GM23338 (cell line): ENCODE data around the gene AGAP1. TPM values are rescaled to one million over a fixed set of nuclear protein-coding genes. Genes with fewer than 3 reads are reported as not detected.
A peak's percentile ranks its signal among the peaks of the same experiment; 100 is the strongest.

Source experiments
- ATAC-seq: fragments of 200-7000 bp; cut with Tn5 transposase; 3 replicates; pipeline ENCODE4 v1.9.1; 2020
- DNase-seq: peaks from one replicate; pipeline ENCODE4 v3.0.0-alpha.2; 2015; ENCODE audit warnings: low spot score
- H2AFZ ChIP-seq: fragments of 200-600 bp; sonication (generic); 2 replicates; pipeline ENCODE4 v1.8.0; 2016; ENCODE audit warnings: antibody characterized with exemption, mild to moderate bottlenecking, moderate library complexity
- H3F3A ChIP-seq: fragments of 200-600 bp; sonication (generic); replicated peaks from 2 replicates; pipeline ENCODE4 v1.8.0; 2017; ENCODE audit warnings: antibody characterized with exemption, mixed run types, low read depth
- H3K27ac ChIP-seq: fragments of 200-600 bp; sonication (generic); 2 replicates; pipeline ENCODE4 v1.6.1; 2016; ENCODE audit warnings: low read depth
- H3K27me3 ChIP-seq: fragments of 200-600 bp; sonication (generic); 2 replicates; pipeline ENCODE4 v1.8.0; 2016; ENCODE audit warnings: mild to moderate bottlenecking, mixed run types, moderate library complexity; ENCODE audit not compliant: insufficient read depth
- H3K36me3 ChIP-seq: fragments of 200-600 bp; sonication (generic); 2 replicates; pipeline ENCODE4 v1.8.0; 2016; ENCODE audit warnings: mild to moderate bottlenecking; ENCODE audit not compliant: insufficient read depth
- H3K4me1 ChIP-seq: fragments of 200-600 bp; sonication (generic); 2 replicates; pipeline ENCODE4 v1.8.0; 2016; ENCODE audit warnings: mild to moderate bottlenecking, moderate library complexity; ENCODE audit not compliant: insufficient read depth
- H3K4me2 ChIP-seq: fragments of 200-600 bp; sonication (generic); 2 replicates; pipeline ENCODE4 v1.7.1; 2017; ENCODE audit warnings: mixed run types
- H3K4me3 ChIP-seq: fragments of 200-600 bp; sonication (generic); 2 replicates; pipeline ENCODE4 v1.6.1; 2016; ENCODE audit warnings: mixed run types
- H3K79me2 ChIP-seq: fragments of 200-600 bp; sonication (generic); replicated peaks from 2 replicates; pipeline ENCODE4 v1.8.0; 2017; ENCODE audit warnings: mild to moderate bottlenecking; ENCODE audit not compliant: insufficient read depth
- H3K9me2 ChIP-seq: fragments of 200-600 bp; sonication (generic); 2 replicates; pipeline ENCODE4 v1.8.0; 2017; ENCODE audit not compliant: insufficient read depth
- H4K20me1 ChIP-seq: fragments of 200-600 bp; sonication (generic); replicated peaks from 2 replicates; pipeline ENCODE4 v1.8.0; 2017; ENCODE audit warnings: mild to moderate bottlenecking; ENCODE audit not compliant: insufficient read depth
- H3K27ac Mint-ChIP-seq: 2 replicates; pipeline ENCODE4 v1.8.0; 2020; ENCODE audit warnings: inconsistent platforms, mild to moderate bottlenecking, moderate library complexity, mixed read lengths
- H3K27me3 Mint-ChIP-seq: 3 replicates; pipeline ENCODE4 v1.8.0; 2022; ENCODE audit warnings: low read depth, mild to moderate bottlenecking, moderate library complexity, mixed read lengths, inconsistent platforms; ENCODE audit not compliant: insufficient read depth, poor library complexity
- H3K36me3 Mint-ChIP-seq: 3 replicates; pipeline ENCODE4 v1.8.0; 2021; ENCODE audit warnings: low read depth, mild to moderate bottlenecking, inconsistent platforms, moderate library complexity, mixed read lengths
- H3K4me1 Mint-ChIP-seq: 3 replicates; pipeline ENCODE4 v1.8.0; 2020; ENCODE audit warnings: mild to moderate bottlenecking, inconsistent platforms, mixed read lengths
- H3K4me3 Mint-ChIP-seq: 3 replicates; pipeline ENCODE4 v1.8.0; 2021; ENCODE audit warnings: moderate library complexity, mild to moderate bottlenecking, inconsistent platforms, mixed read lengths
- H3K9me3 Mint-ChIP-seq: 3 replicates; pipeline ENCODE4 v1.8.0; 2020; ENCODE audit warnings: moderate library complexity, mild to moderate bottlenecking, inconsistent platforms, mixed read lengths
- CREB1 ChIP-seq: fragments of 250-450 bp; sonication (Bioruptor Pico); IDR thresholded peaks from 2 replicates; pipeline ENCODE4 v1.5.0; 2020; ENCODE audit warnings: low read depth, mild to moderate bottlenecking, moderate library complexity
- EZH2phosphoT487 ChIP-seq: fragments of 200-600 bp; sonication (generic); IDR thresholded peaks from one replicate; pipeline ENCODE4 v1.8.1; 2018; ENCODE audit warnings: antibody characterized with exemption; ENCODE audit not compliant: unreplicated experiment
- JUNB ChIP-seq: IDR thresholded peaks from one replicate; pipeline ENCODE4 v1.6.1; 2016; ENCODE audit warnings: antibody characterized with exemption; ENCODE audit not compliant: unreplicated experiment
- POLR2AphosphoS5 ChIP-seq: IDR thresholded peaks from 2 replicates; pipeline ENCODE4 v1.6.1; 2016; ENCODE audit warnings: antibody characterized with exemption, low read depth
- STAT1 ChIP-seq: IDR thresholded peaks from one replicate; pipeline ENCODE4 v1.6.1; 2016; ENCODE audit warnings: antibody characterized with exemption; ENCODE audit not compliant: unreplicated experiment
- ZNF114 ChIP-seq: fragments of 250-450 bp; sonication (Bioruptor Pico); IDR thresholded peaks from 2 replicates; pipeline ENCODE4 v1.5.0; 2020; ENCODE audit warnings: mild to moderate bottlenecking, moderate library complexity
- ZNF331 ChIP-seq: fragments of 250-450 bp; sonication (Bioruptor Pico); IDR thresholded peaks from 2 replicates; pipeline ENCODE4 v1.5.0; 2020; ENCODE audit warnings: low read depth, mild to moderate bottlenecking, moderate library complexity
- polyA plus RNA-seq: library from polyadenylated mRNA; unstranded; fragments of >200 nt; fragmentation: Nextera tagmentation; extraction: Ambion mirVana; gene quantifications from 2 replicates; pipeline ENCODE4 v1.2.1, GENCODE V29; 2016
- total RNA-seq: library from RNA; depleted of rRNA; stranded (reverse); fragments of >200 nt; shearing (Covaris generic); gene quantifications from 2 replicates; pipeline ENCODE4 v1.2.3, GENCODE V29; 2014
- TF ChIP-seq, protein P1 (sequence below), 2 experiments: fragments of 200-600 bp in 1 of 2; sonication (generic) in 1 of 2; conservative IDR thresholded peaks; 2 replicates each; pipeline versions ENCODE4 v1.5.1 to v1.6.1; 2016 to 2017; ENCODE audit warnings: antibody characterized with exemption in 2 of 2, low read depth in 2 of 2, mild to moderate bottlenecking in 2 of 2, moderate library complexity in 1 of 2
- TF ChIP-seq, protein P2 (sequence below): IDR thresholded peaks from one replicate; pipeline ENCODE4 v1.6.1; 2018; ENCODE audit warnings: antibody characterized with exemption; ENCODE audit not compliant: unreplicated experiment

The AGAP1 gene
- total and polyA plus RNA-seq, 2 experiments from 2014 or later, result 13.3 to 27.9 TPM

DNA sequence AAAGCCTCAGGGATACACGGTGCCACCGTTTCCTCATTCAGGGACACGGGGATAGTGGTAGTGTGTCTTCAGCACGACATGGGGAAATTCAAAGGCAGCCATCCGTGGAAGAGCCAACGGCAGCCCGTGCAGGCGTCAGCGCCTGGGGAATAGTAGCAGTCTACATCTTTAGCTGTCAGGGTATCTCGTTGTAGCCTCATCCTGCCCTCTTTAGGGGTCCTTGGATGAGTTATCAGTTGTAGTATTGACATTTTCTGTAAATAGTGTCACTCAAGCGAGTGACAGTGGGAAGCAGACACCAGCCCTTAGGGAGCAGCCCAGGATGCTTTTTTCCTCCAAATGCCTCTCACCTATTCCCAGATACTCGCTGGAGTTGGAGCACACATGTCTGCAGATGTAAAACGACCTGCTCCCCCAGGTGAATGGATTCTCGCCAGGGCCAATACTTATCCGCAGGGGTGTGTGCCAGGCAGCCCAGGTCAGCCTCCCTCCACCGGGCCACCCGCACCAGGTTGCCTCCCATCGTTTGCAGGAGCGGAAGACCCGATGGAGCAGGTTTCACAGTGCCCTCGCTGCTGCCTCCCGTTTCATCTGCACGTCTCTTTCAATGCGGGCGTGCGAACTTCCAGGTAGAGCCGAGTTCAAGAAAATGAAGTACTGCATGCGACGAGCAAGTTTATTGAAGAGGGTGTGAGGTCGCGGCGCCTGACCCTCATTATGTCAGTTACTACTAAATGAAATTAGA lies 41.0 kb downstream of the AGAP1 start:
- Histone ChIP-seq H3K27ac (no peak overlapping the region), H3K4me2 (no peak overlapping the region), H3K4me1 (no peaks in the 10 kb centered on the region), H2AFZ (no peak overlapping the region), H3K4me3 (no peak overlapping the region), H4K20me1 (peaks cover 20% of the 10 kb centered on the region), H3K27me3 (no peaks in the 10 kb centered on the region), H3K79me2 (peaks cover 93% of the 10 kb centered on the region), H3K9me2 (no peaks in the 10 kb centered on the region), H3K36me3 (no peaks in the 10 kb centered on the region; the same call in 1 of the 2 replicates), H3F3A (no peaks in the 10 kb centered on the region)
- no peak for DNase-seq
- no peak for TF ChIP-seq JUNB
- peaks cover 13% of the 10 kb centered on the region for H3K36me3 Mint-ChIP-seq
- peaks cover 9% of the 10 kb centered on the region for H3K27me3 Mint-ChIP-seq
- no peak overlapping the region for H3K4me3 Mint-ChIP-seq
- peak overlapping the region; percentile 69; the same call in 1 of the 2 replicates for H3K27ac Mint-ChIP-seq
- peaks cover 63% of the 10 kb centered on the region for H3K4me1 Mint-ChIP-seq
- ATAC-seq, result no peak
- H3K9me3 Mint-ChIP-seq, result peaks cover 8% of the 10 kb centered on the region; the same call in 2 of the 3 replicates

- H3K36me3 ChIP-seq, result no peaks in the 10 kb centered on the region
- no peak overlapping the region for H3K27ac ChIP-seq
- H3K4me1 ChIP-seq, result peaks cover 4% of the 10 kb centered on the region; the same call in 1 of the 2 replicates
- H3K79me2 ChIP-seq, result peaks cover 93% of the 10 kb centered on the region
- no peak overlapping the region for H3K27ac Mint-ChIP-seq
- H2AFZ ChIP-seq, result no peak overlapping the region
- H3K9me3 Mint-ChIP-seq, result peaks cover 2% of the 10 kb centered on the region; the same call in 1 of the 3 replicates
- TF ChIP-seq EZH2phosphoT487 (no peak), POLR2AphosphoS5 (no peak), JUNB (no peak), ZNF114 (CRISPR knock-in tag) (no peak)
- TF ChIP-seq, protein P1, sequence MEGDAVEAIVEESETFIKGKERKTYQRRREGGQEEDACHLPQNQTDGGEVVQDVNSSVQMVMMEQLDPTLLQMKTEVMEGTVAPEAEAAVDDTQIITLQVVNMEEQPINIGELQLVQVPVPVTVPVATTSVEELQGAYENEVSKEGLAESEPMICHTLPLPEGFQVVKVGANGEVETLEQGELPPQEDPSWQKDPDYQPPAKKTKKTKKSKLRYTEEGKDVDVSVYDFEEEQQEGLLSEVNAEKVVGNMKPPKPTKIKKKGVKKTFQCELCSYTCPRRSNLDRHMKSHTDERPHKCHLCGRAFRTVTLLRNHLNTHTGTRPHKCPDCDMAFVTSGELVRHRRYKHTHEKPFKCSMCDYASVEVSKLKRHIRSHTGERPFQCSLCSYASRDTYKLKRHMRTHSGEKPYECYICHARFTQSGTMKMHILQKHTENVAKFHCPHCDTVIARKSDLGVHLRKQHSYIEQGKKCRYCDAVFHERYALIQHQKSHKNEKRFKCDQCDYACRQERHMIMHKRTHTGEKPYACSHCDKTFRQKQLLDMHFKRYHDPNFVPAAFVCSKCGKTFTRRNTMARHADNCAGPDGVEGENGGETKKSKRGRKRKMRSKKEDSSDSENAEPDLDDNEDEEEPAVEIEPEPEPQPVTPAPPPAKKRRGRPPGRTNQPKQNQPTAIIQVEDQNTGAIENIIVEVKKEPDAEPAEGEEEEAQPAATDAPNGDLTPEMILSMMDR (conservative IDR thresholded peaks at IDR 0.05; ENCODE audit: low read depth in 2 of 2), result no peak
- no peak overlapping the region for H3K4me2 ChIP-seq
- DNase-seq (no peak), ATAC-seq (no peak)
- peaks cover 7% of the 10 kb centered on the region; the same call in 2 of the 3 replicates for H3K36me3 Mint-ChIP-seq
- peaks cover 20% of the 10 kb centered on the region for H4K20me1 ChIP-seq
- no peak overlapping the region for H3K4me3 ChIP-seq
- H3F3A ChIP-seq, result no peaks in the 10 kb centered on the region
- no peak overlapping the region for H3K4me3 Mint-ChIP-seq
- no peaks in the 10 kb centered on the region for H3K27me3 ChIP-seq
- peaks cover 64% of the 10 kb centered on the region for H3K4me1 Mint-ChIP-seq
- H3K27me3 Mint-ChIP-seq, result peaks cover 9% of the 10 kb centered on the region
- H3K9me2 ChIP-seq, result no peaks in the 10 kb centered on the region
Observed at GRCh38 chr2:235535423-235536130, 41.7 kb downstream of the AGAP1 start.

- H3K4me3 ChIP-seq, result no peak overlapping the region
- H2AFZ ChIP-seq, result no peak overlapping the region
- peaks cover 17% of the 10 kb centered on the region for H4K20me1 ChIP-seq
- H3K27me3 Mint-ChIP-seq, result peaks cover 9% of the 10 kb centered on the region
- H3K27ac ChIP-seq, result no peak overlapping the region
- peak overlapping the region; percentile 19; the same call in 1 of the 2 replicates for H3K27ac Mint-ChIP-seq
- no peaks in the 10 kb centered on the region; the same call in 2 of the 3 replicates for H3K9me3 Mint-ChIP-seq
- DNase-seq (no peak), ATAC-seq (no peak)
- peaks cover 7% of the 10 kb centered on the region; the same call in 1 of the 2 replicates for H3K4me1 ChIP-seq
- no peak overlapping the region for H3K4me2 ChIP-seq
- no peaks in the 10 kb centered on the region for H3F3A ChIP-seq
- peaks cover 58% of the 10 kb centered on the region for H3K4me1 Mint-ChIP-seq
- no peak for TF ChIP-seq POLR2AphosphoS5
- no peak for TF ChIP-seq STAT1
- TF ChIP-seq CREB1 (CRISPR knock-in tag), result no peak
- TF ChIP-seq, protein P1 (conservative IDR thresholded peaks at IDR 0.05; ENCODE audit: low read depth in 2 of 2), result no peak
- TF ChIP-seq EZH2phosphoT487, result no peak
- no peak for TF ChIP-seq ZNF114 (CRISPR knock-in tag)
- TF ChIP-seq, protein P2, sequence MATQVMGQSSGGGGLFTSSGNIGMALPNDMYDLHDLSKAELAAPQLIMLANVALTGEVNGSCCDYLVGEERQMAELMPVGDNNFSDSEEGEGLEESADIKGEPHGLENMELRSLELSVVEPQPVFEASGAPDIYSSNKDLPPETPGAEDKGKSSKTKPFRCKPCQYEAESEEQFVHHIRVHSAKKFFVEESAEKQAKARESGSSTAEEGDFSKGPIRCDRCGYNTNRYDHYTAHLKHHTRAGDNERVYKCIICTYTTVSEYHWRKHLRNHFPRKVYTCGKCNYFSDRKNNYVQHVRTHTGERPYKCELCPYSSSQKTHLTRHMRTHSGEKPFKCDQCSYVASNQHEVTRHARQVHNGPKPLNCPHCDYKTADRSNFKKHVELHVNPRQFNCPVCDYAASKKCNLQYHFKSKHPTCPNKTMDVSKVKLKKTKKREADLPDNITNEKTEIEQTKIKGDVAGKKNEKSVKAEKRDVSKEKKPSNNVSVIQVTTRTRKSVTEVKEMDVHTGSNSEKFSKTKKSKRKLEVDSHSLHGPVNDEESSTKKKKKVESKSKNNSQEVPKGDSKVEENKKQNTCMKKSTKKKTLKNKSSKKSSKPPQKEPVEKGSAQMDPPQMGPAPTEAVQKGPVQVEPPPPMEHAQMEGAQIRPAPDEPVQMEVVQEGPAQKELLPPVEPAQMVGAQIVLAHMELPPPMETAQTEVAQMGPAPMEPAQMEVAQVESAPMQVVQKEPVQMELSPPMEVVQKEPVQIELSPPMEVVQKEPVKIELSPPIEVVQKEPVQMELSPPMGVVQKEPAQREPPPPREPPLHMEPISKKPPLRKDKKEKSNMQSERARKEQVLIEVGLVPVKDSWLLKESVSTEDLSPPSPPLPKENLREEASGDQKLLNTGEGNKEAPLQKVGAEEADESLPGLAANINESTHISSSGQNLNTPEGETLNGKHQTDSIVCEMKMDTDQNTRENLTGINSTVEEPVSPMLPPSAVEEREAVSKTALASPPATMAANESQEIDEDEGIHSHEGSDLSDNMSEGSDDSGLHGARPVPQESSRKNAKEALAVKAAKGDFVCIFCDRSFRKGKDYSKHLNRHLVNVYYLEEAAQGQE, result no peak
- TF ChIP-seq ZNF331 (CRISPR knock-in tag), result no peak
- no peaks in the 10 kb centered on the region for H3K9me2 ChIP-seq
- no peak overlapping the region; the same call in 2 of the 3 replicates for H3K4me3 Mint-ChIP-seq
- no peaks in the 10 kb centered on the region for H3K27me3 ChIP-seq
- H3K36me3 Mint-ChIP-seq, result no peaks in the 10 kb centered on the region; the same call in 2 of the 3 replicates
- H3K79me2 ChIP-seq, result peaks cover 93% of the 10 kb centered on the region
- no peaks in the 10 kb centered on the region for H3K36me3 ChIP-seq
Observed at GRCh38 chr2:235536711-235537110, 42.9 kb downstream of the AGAP1 start.
